A549 treated with AZD9567 at 1 μM for 4 hours (cell line): Measurements from ENCODE around the gene PAM16. TPM values are rescaled to one million over a fixed set of nuclear protein-coding genes. Genes with fewer than 3 reads are reported as not detected.

ENCODE experiments used
- total RNA-seq: library from RNA; stranded (reverse); fragments of 200-300 nt; extraction: Qiagen RNA extraction; gene quantifications from 5 replicates; pipeline ENCODE4 v1.2.3, GENCODE V29; 2022; ENCODE audit not compliant: insufficient read depth

PAM16 gene
- 52.8 to 79.5 TPM (median 78.6 TPM) in 5 replicates for total RNA-seq

DNA sequence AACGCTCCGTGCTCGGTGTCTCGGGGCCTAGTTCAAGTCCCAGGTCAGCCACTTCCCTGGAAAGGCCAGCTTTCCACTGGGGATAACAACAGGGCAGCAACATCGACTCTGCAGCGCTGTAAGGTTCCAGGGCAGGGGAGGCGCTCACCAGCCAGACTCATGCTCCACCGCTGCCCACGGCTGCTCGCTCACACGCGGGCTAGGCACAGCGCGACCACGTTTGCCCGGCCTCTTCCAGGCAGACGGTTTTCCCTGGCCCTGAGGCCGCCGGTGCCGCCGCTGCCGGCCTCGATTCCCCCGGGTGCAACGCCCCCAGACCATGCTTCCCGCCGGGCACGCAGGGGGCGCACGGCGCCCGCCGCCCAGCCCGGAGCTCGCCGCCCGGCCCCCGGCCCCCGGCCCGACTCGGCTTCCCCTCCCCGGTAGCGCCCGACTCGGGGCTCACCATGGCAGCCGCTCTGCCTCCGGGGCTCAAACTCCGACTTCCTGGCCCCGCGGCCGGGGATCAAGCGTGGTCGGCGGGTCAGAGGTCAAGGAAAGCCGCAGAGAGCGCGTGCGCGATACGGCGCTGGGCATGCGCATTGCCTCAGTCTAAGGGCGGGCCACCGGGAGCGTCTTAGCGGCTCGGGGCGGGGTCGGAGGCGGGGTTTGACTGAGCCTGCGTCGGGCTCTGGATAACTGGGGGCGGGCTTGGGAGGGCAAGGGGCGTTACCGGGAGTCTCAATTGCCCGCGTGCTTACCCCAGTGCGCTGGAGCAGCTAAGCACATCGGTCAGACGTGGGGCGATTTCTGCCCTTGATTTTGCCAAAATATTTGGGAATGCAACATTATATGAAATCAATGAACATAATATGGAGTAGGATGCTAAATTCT is at the start of gene PAM16:
Gene PAM16, minus strand, starts transcription at position 535 of the 873 bp plus-strand sequence. Its CDS starts 87 bp downstream, at position 448.

DNA sequence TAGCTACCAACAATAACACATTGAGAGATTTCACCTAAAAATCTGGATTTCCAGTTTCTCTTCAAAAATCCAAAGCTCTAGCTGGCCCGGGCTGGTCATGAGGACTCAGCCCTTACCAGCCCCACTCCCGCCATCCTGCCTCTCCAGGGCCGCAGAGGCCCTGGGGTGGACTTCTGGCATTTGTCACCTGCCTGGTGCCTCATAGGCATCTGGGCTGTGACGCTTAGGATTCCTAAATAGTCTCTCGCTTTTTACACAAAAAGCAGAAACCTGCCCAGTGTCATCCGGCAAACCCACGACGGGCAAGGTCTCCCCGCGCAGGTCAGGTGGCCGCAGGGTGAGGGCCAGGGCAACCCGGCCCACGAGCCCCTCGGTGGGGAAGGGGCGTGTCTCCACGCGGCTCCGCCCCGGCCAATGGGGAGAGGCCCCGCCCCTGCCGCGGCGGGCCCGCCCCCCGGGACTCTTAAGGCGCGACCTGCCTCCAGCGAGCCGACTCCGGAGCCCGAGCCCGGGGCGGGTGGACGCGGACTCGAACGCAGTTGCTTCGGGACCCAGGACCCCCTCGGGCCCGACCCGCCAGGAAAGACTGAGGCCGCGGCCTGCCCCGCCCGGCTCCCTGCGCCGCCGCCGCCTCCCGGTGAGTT is 20.4 kb upstream of the PAM16 start, which contains the start of gene VASN:
Gene VASN, plus strand, starts transcription at position 492 of the 644 bp plus-strand sequence. CDS start 9,030 bp downstream, outside the sequence.

DNA sequence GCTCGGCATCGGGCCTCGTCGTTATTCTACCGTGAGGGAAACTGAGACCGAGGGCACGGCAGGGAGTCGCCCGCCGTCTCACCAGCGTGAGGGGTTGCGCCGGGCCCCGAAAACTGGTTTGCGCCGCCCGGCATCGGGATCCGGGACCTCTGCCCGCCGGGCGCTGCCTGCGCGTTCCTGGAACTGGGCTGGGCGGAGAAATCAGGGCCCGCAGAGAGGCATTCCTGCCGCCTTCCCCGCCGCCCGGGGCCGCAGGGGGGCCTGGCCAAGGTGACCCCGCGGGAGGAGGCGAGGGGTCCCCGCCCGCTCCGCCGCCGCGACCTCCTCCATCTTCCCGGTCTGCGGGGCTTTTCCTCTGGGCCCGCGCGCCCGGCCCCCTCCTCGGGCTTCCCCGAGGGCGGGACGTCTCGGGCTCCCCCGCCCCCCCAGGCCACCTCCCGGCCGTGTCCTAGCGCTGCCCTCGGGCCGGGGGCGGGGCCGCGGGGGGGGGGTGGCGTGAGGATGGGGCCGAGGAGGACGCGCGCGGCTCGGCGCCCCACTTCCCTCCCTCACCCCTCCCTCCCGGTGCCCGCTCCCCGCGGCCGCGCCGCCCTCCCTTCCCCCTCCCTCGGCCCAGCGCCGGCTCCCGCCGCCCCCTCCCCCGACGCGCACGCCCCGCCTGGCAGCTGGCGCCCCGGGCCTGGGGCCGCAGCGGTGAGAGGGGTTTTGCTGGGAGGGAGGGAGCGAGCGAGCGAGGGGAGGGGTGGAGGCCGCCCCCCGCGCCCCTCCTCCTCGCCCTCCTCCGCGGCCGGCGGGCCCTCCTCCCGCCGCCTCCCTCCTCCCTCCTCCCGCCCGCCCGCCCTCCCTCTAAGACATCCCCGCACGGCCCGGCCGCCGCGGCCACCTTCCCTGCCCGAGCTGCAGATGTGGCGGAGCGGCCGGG is 35.7 kb downstream of the PAM16 start, which contains the start of gene GLIS2:
Gene GLIS2, plus strand, starts transcription at position 882 of the 922 bp plus-strand sequence. CDS start 16,214 bp downstream, outside the sequence.

Other genes with a start within 250 kb of the PAM16 start
- gene ADCY9, start 234.9 kb downstream of the PAM16 start, total RNA-seq: 6.3 to 7.3 TPM (median 6.6 TPM) in 5 replicates
- gene SRL, start 109.2 kb downstream of the PAM16 start, total RNA-seq: 0.02 to 0.05 TPM (median 0.03 TPM) in 4 of 5 replicates, not detected in the other
- 8.4 to 19.9 TPM (median 16.0 TPM) in 5 replicates for gene TFAP4, start 78.3 kb downstream of the PAM16 start, total RNA-seq
- 20.1 to 28.6 TPM (median 27.1 TPM) in 5 replicates for gene GLIS2, start 35.3 kb downstream of the PAM16 start, total RNA-seq
- gene VASN, start 20.5 kb upstream of the PAM16 start, total RNA-seq: 1.9 to 5.8 TPM (median 5.2 TPM) in 5 replicates
- gene CORO7, start 65.3 kb upstream of the PAM16 start, total RNA-seq: 7.3 to 23.0 TPM (median 18.8 TPM) in 5 replicates
- gene DNAJA3, start 74.5 kb upstream of the PAM16 start, total RNA-seq: 66.5 to 73.6 TPM (median 71.6 TPM) in 5 replicates
- 25.0 to 46.7 TPM (median 44.9 TPM) in 5 replicates for gene NMRAL1, start 123.3 kb upstream of the PAM16 start, total RNA-seq
- 64.5 to 136 TPM (median 66.8 TPM) in 5 replicates for gene HMOX2, start 125.1 kb upstream of the PAM16 start, total RNA-seq
- gene CDIP1, start 187.5 kb upstream of the PAM16 start, total RNA-seq: 12.3 to 15.7 TPM (median 13.9 TPM) in 5 replicates
- gene C16orf96, start 205.0 kb upstream of the PAM16 start, total RNA-seq: 0.02 to 0.06 TPM (median 0.05 TPM) in 3 of 5 replicates, not detected in the others